Sigmoid colon (tissue), 7 donors: ENCODE data around the gene DHDH. TPM values are rescaled to one million over a fixed set of nuclear protein-coding genes. Genes with fewer than 3 reads are reported as not detected.
A peak's percentile ranks its signal among the peaks of the same experiment; 100 is the strongest.
"Not testable (repeated sequence)": the region's sequence is repeated elsewhere in the genome, so short reads cannot be mapped to it uniquely, and the experiment has no call there.

Experiments
- DNase-seq: peaks from one replicate; pipeline ENCODE4 v3.0.0-alpha.2; 2019
- H3K27ac ChIP-seq, 4 donors: fragments of 200-600 bp; sonication (generic); one replicate each; pipeline ENCODE4 v1.5.1; 2016 to 2019; ENCODE audit warnings: mild to moderate bottlenecking in 1 of 4
- H3K27me3 ChIP-seq, 3 donors: fragments of 200-600 bp; sonication (generic); one replicate each; pipeline ENCODE4 v1.5.1; 2019; ENCODE audit warnings: mild to moderate bottlenecking in 1 of 3
- H3K36me3 ChIP-seq, 4 donors: fragments of 200-600 bp; sonication (generic); one replicate each; pipeline ENCODE4 v1.5.1; 2016 to 2019
- H3K4me1 ChIP-seq, 4 donors: fragments of 200-600 bp; sonication (generic); one replicate each; pipeline ENCODE4 v1.5.1; 2017 to 2019
- H3K4me3 ChIP-seq, 4 donors: fragments of 200-600 bp; sonication (generic); one replicate each; pipeline ENCODE4 v1.5.1; 2017 to 2019; ENCODE audit warnings: mild to moderate bottlenecking in 2 of 4, moderate library complexity in 1 of 4
- H3K9me3 ChIP-seq, 4 donors: fragments of 200-600 bp in 3 of 4; sonication (generic) in 3 of 4; one replicate each; pipeline versions ENCODE4 v1.5.1 to v1.6.1; 2013 to 2019
- EP300 ChIP-seq, 4 donors: sonication (generic); formaldehyde crosslinking; IDR thresholded peaks; one replicate each; pipeline ENCODE4 v1.6.1; 2017; ENCODE audit warnings: antibody characterized with exemption in 4 of 4
- POLR2A ChIP-seq, 2 donors: fragments of 450-650 bp; IDR thresholded peaks; one replicate each; pipeline ENCODE4 v1.6.1; 2016; ENCODE audit warnings: antibody characterized with exemption in 2 of 2, mild to moderate bottlenecking in 2 of 2, moderate library complexity in 2 of 2
- POLR2AphosphoS5 ChIP-seq, 4 donors: sonication (generic); formaldehyde crosslinking; IDR thresholded peaks; one replicate each; pipeline ENCODE4 v1.6.1; 2017; ENCODE audit warnings: antibody characterized with exemption in 4 of 4
- WGBS, 2 donors: extraction: QIAGEN DNeasy Blood & Tissue Kit; methylation state at CpG; one replicate each; pipeline ENCODE4 v1.1.7; 2013; 5-methylcytosine and 5-hydroxymethylcytosine counted together
- intact Hi-C: fragments of 100-400 bp; cut with DNase I; formaldehyde crosslinking; loops from one replicate; pipeline ENCODE4 v1.15.1; 2023
- polyA plus RNA-seq, 3 donors: library from polyadenylated mRNA; stranded (reverse); fragments of 200-250 nt; gene quantifications; one replicate each; pipeline ENCODE4 v1.2.3, GENCODE V29; 2013
- total RNA-seq, 4 donors: library from RNA; depleted of rRNA; stranded (reverse); fragments of >200 nt; gene quantifications; one replicate each; pipeline ENCODE4 v1.1.0, GENCODE V29; 2016
- TF ChIP-seq, protein P1 (sequence below), 4 experiments: fragments of 450-650 bp in 3 of 4; fragments of 200-600 bp in 1 of 4; IDR thresholded peaks; one replicate each; pipeline ENCODE4 v1.5.1; 2016 to 2019; ENCODE audit warnings: antibody characterized with exemption in 4 of 4, mild to moderate bottlenecking in 3 of 4, moderate library complexity in 2 of 4
- donor health status: healthy with polysubstance abuse.
- donor health status: Bipolar disorder and iron deficiency.
- donor health status: healthy.

The DHDH gene
- total and polyA plus RNA-seq, 7 donors, result 0.16 TPM; not detected in 6

DNA sequence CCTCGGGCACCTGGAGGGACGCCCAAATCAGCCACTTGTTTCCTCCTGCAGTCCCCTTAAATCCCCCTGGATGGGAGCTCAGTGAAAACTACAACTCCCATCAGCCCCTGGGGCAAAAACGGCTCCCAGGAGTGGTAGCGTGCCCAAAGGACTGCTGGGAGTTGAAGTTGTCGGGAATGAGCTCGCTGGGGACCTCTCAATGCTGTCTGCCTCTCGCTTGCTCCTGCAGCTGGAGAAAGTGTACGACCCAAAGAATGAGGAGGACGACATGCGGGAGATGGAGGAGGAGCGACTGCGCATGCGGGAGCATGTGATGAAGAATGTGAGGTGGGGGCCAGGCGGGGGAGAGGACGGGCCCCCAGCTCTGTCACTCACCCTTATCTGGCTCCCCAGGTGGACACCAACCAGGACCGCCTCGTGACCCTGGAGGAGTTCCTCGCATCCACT is 14.7 kb upstream of the DHDH start:
- Histone ChIP-seq H3K36me3 (peaks cover 5 to 97% (median 38%) of the 10 kb centered on the region in 4 donors), H3K27ac (no peak overlapping the region), H3K9me3 (no peaks in the 10 kb centered on the region), H3K27me3 (no peaks in the 10 kb centered on the region), H3K4me3 (no peak overlapping the region), H3K4me1 (no peaks in the 10 kb centered on the region)
- no peak for DNase-seq
- 91 to 93% methylated on average over 18 of the region's 18 CpGs for WGBS, 2 donors
- intact Hi-C loops, result no loop called here
- TF ChIP-seq, protein P1, sequence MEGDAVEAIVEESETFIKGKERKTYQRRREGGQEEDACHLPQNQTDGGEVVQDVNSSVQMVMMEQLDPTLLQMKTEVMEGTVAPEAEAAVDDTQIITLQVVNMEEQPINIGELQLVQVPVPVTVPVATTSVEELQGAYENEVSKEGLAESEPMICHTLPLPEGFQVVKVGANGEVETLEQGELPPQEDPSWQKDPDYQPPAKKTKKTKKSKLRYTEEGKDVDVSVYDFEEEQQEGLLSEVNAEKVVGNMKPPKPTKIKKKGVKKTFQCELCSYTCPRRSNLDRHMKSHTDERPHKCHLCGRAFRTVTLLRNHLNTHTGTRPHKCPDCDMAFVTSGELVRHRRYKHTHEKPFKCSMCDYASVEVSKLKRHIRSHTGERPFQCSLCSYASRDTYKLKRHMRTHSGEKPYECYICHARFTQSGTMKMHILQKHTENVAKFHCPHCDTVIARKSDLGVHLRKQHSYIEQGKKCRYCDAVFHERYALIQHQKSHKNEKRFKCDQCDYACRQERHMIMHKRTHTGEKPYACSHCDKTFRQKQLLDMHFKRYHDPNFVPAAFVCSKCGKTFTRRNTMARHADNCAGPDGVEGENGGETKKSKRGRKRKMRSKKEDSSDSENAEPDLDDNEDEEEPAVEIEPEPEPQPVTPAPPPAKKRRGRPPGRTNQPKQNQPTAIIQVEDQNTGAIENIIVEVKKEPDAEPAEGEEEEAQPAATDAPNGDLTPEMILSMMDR (IDR thresholded peaks at IDR 0.05), result no peak
- no peak for TF ChIP-seq EP300 (IDR thresholded peaks at IDR 0.05)
- no peak for TF ChIP-seq POLR2A (IDR thresholded peaks at IDR 0.05)
- no peak for TF ChIP-seq POLR2AphosphoS5 (IDR thresholded peaks at IDR 0.05)

DNA sequence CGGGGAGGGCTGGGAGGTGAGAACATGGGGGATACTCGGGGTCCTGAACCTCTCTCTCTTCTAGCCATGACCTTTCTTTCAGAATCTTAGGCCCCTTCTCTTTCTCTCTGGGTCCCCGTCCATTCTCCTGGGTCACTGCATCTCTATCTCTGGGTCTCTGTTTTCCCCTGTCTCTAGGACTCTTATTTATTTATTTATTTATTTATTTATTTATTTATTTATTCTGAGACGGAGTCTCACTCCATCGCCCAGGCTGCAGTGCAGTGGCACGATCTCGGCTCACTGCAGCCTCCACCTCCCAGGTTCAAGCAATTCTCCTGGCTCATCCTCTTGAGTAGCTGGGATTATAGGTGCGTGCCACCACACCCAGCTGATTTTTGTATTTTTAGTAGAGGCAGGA is 14.2 kb upstream of the DHDH start:
- H3K4me3 ChIP-seq, H3K9me3 ChIP-seq, H3K4me1 ChIP-seq, DNase-seq, intact Hi-C loops, H3K27ac ChIP-seq, H3K27me3 ChIP-seq: not testable (repeated sequence)
- H3K36me3 ChIP-seq, result peaks cover 2 to 93% (median 33%) of the 10 kb centered on the region in 4 donors
- WGBS, 2 donors, result 93 to 95% methylated on average over 8 of the region's 8 CpGs

DNA sequence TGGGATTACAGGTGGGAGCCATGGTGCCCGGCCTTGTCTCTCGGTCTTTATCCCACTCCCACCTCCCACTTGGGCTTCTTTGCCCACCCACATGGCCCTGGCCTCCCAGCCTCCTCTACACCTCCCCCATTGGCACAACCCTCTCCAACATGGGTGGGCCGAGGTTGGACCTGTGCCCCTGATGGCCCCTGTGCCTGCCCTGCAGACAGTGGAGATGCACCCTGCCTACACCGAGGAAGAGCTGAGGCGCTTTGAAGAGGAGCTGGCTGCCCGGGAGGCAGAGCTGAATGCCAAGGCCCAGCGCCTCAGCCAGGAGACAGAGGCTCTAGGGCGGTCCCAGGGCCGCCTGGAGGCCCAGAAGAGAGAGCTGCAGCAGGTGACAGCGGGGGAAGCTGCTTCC is 12.6 kb upstream of the DHDH start:
- no peaks in the 10 kb centered on the region for H3K9me3 ChIP-seq
- peaks cover 0 to 78% (median 25%) of the 10 kb centered on the region in 4 donors for H3K36me3 ChIP-seq
- no peak for DNase-seq
- TF ChIP-seq, protein P1 (IDR thresholded peaks at IDR 0.05), result no peak
- TF ChIP-seq EP300 (IDR thresholded peaks at IDR 0.05) (no peak), POLR2AphosphoS5 (IDR thresholded peaks at IDR 0.05) (no peak), POLR2A (IDR thresholded peaks at IDR 0.05) (no peak)
- 91 to 93% methylated on average over 10 of the region's 10 CpGs for WGBS, 2 donors
- intact Hi-C loops, result no loop called here
- no peaks in the 10 kb centered on the region for H3K27me3 ChIP-seq
- no peaks in the 10 kb centered on the region for H3K4me1 ChIP-seq
- no peak overlapping the region for H3K4me3 ChIP-seq
- H3K27ac ChIP-seq, result no peak overlapping the region

DNA sequence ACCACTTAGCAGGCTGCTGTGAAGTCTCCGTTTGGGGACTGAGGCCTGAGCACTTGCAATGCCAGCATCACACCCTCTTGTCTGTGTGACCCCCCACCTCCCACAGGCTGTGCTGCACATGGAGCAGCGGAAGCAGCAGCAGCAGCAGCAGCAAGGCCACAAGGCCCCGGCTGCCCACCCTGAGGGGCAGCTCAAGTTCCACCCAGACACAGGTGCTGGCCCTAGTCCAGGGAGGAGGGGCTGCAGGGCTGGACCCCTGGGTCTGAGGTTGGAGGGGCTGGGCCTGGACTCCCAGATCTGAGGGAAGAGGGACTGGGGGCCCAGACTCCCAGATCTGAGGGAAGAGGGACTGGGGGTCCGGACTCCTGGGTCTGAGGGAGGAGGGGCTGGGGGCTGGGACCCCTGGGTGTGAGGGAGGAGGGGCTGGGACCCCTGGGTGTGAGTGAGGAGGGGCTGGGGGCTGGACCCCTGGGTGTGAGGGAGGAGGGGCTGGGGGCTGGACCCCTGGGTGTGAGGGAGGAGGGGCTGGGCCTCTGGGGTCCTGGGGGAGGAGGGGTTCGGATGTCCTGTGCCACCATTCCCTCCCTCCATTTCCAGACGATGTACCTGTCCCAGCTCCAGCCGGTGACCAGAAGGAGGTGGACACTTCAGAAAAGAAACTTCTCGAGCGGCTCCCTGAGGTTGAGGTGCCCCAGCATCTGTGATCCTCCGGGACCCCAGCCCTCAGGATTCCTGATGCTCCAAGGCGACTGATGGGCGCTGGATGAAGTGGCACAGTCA is 11.6 kb upstream of the DHDH start:
- TF ChIP-seq POLR2AphosphoS5 (IDR thresholded peaks at IDR 0.05) (peak in 1 of 4 donors; percentile 6), EP300 (IDR thresholded peaks at IDR 0.05) (no peak)
- peaks cover 0 to 68% (median 25%) of the 10 kb centered on the region in 4 donors for H3K36me3 ChIP-seq
- H3K4me3 ChIP-seq, result no peak overlapping the region
- H3K4me1 ChIP-seq, result peaks cover 0 to 6% (median 1%) of the 10 kb centered on the region in 4 donors
- H3K27ac ChIP-seq, result no peak overlapping the region
- DNase-seq, result no peak
- H3K27me3 ChIP-seq, result no peaks in the 10 kb centered on the region
- no peaks in the 10 kb centered on the region for H3K9me3 ChIP-seq
- WGBS, 2 donors, result 90 to 93% methylated on average over 12 of the region's 12 CpGs
- intact Hi-C loops, result no loop called here

DNA sequence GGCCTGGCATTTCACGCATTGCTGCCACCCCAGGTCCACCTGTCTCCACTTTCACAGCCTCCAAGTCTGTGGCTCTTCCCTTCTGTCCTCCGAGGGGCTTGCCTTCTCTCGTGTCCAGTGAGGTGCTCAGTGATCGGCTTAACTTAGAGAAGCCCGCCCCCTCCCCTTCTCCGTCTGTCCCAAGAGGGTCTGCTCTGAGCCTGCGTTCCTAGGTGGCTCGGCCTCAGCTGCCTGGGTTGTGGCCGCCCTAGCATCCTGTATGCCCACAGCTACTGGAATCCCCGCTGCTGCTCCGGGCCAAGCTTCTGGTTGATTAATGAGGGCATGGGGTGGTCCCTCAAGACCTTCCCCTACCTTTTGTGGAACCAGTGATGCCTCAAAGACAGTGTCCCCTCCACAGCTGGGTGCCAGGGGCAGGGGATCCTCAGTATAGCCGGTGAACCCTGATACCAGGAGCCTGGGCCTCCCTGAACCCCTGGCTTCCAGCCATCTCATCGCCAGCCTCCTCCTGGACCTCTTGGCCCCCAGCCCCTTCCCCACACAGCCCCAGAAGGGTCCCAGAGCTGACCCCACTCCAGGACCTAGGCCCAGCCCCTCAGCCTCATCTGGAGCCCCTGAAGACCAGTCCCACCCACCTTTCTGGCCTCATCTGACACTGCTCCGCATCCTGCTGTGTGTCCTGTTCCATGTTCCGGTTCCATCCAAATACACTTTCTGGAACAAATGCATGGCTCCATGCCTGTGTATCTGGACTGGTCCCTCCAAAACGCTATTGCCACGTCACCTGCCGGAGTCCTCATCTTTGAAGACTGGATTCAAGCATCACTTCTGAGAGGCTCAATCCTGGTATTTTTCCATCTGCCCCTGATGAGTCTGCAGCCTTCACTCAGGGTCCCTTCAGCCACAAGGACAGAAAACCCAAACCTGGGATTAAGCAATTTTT is 10.7 kb upstream of the DHDH start:
- intact Hi-C loops, result no loop called here
- WGBS, 2 donors, result 91 to 92% methylated on average over 18 of the region's 18 CpGs
- peaks cover 0 to 59% (median 24%) of the 10 kb centered on the region in 4 donors for H3K36me3 ChIP-seq

More for the DNA sequence above, 10.7 kb upstream of the DHDH start:
- no peaks in the 10 kb centered on the region for H3K9me3 ChIP-seq
- H3K27ac ChIP-seq, result no peak overlapping the region
- H3K27me3 ChIP-seq, result no peaks in the 10 kb centered on the region
- H3K4me3 ChIP-seq, result no peak overlapping the region
- DNase-seq, result no peak
- no peak for TF ChIP-seq POLR2A (IDR thresholded peaks at IDR 0.05)
- TF ChIP-seq, protein P1 (IDR thresholded peaks at IDR 0.05), result no peak
- no peak for TF ChIP-seq POLR2AphosphoS5 (IDR thresholded peaks at IDR 0.05)
- TF ChIP-seq EP300 (IDR thresholded peaks at IDR 0.05), result no peak
- H3K4me1 ChIP-seq, result peaks cover 0 to 11% (median 3%) of the 10 kb centered on the region in 4 donors
